Measurements from ENCODE around the gene TMEM101.

GRCh38 chr17:44024853-44025252 lies 10.1 kb upstream of the TMEM101 start:
- no peak for TF ChIP-seq CTCF (conservative IDR thresholded peaks at IDR 0.05; ENCODE audit: low read depth, low read length)
- no peak for TF ChIP-seq EZH2 (IDR thresholded peaks at IDR 0.05; ENCODE audit: borderline replicate concordance, low read depth, low read length, poor library complexity, severe bottlenecking)

Data from A673 (cell line).